Epidermal melanocyte (primary cell): Measurements from ENCODE around the gene MUC12.
"Not testable (repeated sequence)": the region's sequence is repeated elsewhere in the genome, so short reads cannot be mapped to it uniquely, and the experiment has no call there.

Experiments used
- DNase-seq: peaks from one replicate; pipeline ENCODE4 v3.0.0; 2011; ENCODE audit warnings: low spot score; ENCODE audit not compliant: insufficient read length

Gene MUC12

DNA sequence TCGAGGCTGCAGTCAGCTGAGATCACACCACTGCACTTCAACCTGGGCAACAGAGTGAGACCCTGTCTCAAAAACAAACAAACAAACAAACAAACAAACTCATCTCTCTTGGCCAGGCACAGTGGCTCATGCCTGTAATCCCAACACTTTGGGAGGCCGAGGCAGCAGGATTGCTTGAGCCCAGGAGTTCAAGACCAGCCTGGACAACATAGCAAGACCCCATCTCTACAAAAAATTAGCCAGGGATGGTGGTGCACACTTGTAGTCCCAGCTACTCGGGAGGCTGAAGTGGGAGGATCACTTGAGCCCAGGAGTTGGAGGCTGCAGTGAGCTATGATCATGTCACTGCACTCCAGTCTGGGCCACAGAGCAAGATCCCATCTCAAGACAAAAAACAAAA lies 95.8 kb downstream of the MUC12 start:
- not testable (repeated sequence) for DNase-seq

DNA sequence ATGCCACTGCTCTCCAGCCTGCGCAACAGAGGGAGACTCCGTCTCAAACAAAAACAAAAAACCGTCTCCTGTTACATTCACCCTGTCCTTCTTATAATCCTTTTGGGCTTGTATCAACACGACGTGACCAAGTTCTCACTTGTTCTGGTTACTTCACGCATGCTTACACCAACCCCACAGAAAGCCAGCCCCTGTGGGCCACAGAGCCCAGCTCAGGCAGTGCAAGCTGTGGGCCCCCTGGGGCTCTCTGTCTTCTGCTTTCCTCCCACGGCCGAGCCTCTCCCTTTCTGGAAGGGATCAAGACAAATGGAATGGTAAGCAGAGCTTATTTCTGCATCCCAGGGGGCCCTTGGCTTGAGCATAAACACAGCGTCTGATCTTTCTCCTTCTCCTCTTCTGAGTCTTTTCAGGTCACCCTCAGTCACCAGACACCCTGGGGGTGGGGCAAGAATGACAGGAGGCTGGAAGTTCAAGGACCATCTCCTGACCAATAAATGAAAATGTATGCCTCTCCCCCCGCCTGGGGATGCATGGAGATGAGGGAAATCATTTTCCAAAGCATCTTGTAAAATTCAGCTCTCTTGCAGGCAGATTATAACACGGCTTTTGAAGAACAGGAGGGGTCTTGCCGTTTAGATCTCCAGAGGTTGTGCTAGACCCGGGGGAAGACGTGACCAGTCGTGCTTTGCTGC lies 96.9 kb downstream of the MUC12 start:
- DNase-seq, result no peak

DNA sequence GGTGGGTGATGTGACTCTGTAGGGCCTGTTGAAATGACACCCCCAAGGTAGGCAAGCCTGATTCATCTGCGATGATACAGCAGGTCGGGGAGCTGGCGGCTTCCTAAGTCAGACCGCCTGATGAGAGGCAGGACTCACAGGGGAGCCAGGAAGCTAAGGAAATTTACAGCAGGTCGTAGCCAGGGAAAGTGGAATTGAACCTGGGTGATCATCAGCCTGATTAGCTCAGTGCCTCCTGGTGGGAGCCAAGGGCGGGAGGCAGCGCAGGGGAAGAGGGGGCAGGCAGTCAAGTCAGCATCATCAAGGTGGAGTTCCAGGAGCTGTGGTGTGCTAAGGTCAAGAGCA lies 97.4 kb downstream of the MUC12 start:
- DNase-seq, result no peak

DNA sequence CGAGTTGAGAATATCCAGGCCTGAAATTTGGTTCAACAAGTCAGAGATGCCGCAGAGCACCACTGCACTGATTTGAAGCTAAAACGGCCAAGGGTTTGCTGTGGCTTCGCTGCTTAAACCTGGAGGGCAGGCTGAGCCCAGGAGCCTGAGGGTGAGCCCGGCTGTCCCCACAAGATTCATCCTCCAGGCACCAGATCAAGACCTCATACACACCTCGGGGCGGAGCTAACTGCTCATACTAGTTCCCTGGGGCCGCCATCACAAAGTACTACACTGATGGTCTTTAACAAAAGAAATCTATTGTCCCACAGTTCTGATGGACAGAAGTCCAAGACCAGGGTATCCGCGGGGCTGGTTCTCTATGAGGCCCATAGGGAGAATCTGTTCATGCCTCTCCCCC lies 99.0 kb downstream of the MUC12 start:
- no peak for DNase-seq
